GM12891 (cell line): ENCODE data around the gene MST1.

Experiments used
- DNase-seq: peaks from one replicate; pipeline ENCODE4 v3.0.0; 2011; ENCODE audit warnings: low spot score; ENCODE audit not compliant: insufficient read length
- FAIRE-seq: peaks from 2 replicates; lab custom pipeline; 2011; peaks lifted over from hg19 to GRCh38; lab: Jason Lieb, UNC
- PAX5 ChIP-seq: IDR thresholded peaks from 2 replicates; pipeline ENCODE4 v1.6.1; 2011; ENCODE audit warnings: low read length, moderate library complexity, mild to moderate bottlenecking; ENCODE audit not compliant: insufficient read depth, severe bottlenecking
- POLR2A ChIP-seq: IDR thresholded peaks from 2 replicates; pipeline ENCODE4 v1.6.1; 2011; ENCODE audit warnings: low read depth, low read length, control low read depth
- POLR2AphosphoS5 ChIP-seq: IDR thresholded peaks from 2 replicates; pipeline ENCODE4 v1.6.1; 2011; ENCODE audit warnings: low read depth, low read length, control low read depth
- POU2F2 ChIP-seq: IDR thresholded peaks from 2 replicates; pipeline ENCODE4 v1.6.1; 2011; ENCODE audit warnings: low read depth, mild to moderate bottlenecking, control low read depth, low read length, moderate library complexity
- SPI1 ChIP-seq: IDR thresholded peaks from 2 replicates; pipeline ENCODE4 v1.6.1; 2011; ENCODE audit warnings: low read depth, low read length, control low read depth
- TAF1 ChIP-seq: IDR thresholded peaks from 2 replicates; pipeline ENCODE4 v1.6.1; 2011; ENCODE audit warnings: low read depth, low read length, control low read depth

MST1 gene

DNA sequence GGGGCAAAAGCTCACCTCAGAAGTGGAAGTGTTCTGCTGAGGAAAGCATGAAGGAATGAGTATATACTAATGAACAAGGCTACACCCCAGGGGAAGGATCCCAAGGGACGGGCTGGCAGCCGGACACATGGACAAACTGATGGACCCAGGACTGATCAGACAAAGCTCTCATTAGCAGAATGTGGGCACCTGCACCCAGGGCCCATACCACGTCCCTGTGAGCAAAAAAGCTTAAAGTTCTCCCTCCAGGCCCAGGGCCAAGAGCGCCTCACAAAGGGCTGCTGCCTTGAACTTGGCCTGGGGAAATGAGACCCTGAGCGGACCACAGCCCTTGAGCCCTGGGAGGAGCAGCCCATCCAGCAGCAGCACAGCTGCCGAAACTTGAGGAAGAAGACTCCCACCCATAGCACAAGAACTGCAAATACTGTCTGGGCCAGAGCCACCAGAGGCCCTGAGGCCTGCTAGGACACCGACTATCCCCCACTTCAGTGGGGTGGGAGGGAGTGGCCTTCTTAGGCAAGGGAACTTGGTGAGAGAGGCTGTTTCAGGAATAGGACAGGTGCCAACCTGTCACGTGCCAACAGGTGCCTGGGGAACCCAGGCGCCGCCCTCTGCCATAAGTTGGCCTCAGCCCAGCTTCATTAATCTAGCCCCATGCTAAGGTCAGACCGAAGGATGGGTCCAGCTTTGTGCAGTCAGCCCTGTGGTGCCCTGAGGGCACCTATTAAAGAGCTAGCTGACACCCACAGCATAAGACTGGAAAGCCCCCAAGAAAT, 36.8 kb upstream of the MST1 start:
- DNase-seq = no peak
- no peak for FAIRE-seq
- TF ChIP-seq PAX5 = no peak
- no peak for TF ChIP-seq POLR2A
- TF ChIP-seq POLR2AphosphoS5 = no peak
- no peak for TF ChIP-seq SPI1
- no peak for TF ChIP-seq POU2F2
- no peak for TF ChIP-seq TAF1

DNA sequence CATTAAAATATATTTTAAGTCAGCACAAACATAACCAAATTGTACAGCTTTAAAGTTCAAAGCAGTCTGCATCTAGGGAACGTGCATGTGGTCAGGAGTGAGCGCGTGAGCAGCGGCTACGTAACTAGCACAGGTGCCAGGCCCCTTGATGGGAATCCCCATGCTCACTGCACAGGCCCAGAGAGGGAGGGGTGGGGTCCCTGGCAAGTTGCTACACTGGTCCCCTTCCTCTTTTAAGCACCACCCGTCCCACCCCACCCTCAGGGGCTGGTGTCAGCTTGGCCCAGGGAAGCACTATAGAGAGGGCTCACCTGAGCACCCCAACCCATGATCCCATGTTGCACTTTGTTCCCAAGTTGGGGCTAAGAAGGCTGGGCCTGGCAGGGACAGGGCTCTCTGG, 35.3 kb upstream of the MST1 start:
- FAIRE-seq = no peak
- DNase-seq = no peak
- TF ChIP-seq POLR2AphosphoS5 (0 out of 2 replicates have a peak, but pooled peaks have one; percentile 13), TAF1 (no peak), PAX5 (no peak), SPI1 (no peak), POLR2A (no peak; the same call in 1 of the 2 replicates), POU2F2 (no peak)

DNA sequence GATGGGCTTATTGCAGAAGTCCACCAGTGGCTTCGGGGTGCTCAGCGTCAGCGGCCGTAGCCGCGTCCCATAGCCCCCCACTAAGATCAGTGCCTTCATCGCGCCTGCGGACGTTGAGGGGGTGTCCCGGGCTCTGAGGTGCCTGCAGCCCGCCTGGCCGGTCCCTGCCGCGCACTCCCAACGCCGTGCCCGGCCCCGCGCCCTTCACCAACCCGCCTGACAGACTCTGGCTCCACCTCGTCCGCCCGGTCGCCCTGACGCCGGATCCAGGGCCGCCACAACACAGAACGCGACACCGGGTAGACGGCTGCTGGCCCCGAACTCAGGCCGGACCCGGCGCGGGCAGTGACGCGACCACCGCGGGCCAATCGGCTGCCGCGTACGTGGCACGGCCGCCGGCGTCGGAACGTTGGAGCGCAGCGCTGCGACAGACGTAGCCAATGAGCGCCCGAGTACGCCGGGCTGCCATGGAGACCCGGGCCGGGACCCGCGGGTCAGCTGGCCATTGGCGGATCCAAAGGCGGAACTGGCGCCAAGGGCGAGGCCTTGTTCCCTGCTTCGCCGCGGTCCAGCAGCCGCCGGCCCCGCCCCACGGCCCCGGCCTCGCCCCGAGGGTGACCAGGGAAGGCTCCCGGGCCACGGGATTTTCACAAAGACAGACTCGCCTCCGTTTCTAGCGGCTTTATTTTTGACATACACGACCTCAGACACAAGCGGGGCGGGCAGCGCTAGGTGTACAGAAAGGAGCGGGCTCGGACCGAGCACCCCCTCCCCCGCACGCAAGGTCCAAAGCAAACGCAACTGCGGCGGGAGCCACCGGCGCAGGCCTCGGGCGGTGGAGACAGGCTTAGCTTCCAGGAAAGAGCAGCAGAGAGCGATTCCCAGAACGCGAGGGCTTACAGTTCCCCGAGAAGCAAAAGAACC, 34.6 kb upstream of the MST1 start, which contains the start of gene GMPPB:
TSS of gene GMPPB (minus strand) at position 324 of the 924 bp plus-strand sequence. CDS start at position 99, 225 bp downstream.
- FAIRE-seq = peak; percentile 99
- TF ChIP-seq PAX5 (peak; percentile 47), SPI1 (peak; percentile 61), POLR2A (peak; percentile 61), POU2F2 (no peak), TAF1 (no peak; the same call in 1 of the 2 replicates), POLR2AphosphoS5 (peak; percentile 18; the same call in 1 of the 2 replicates)

DNA sequence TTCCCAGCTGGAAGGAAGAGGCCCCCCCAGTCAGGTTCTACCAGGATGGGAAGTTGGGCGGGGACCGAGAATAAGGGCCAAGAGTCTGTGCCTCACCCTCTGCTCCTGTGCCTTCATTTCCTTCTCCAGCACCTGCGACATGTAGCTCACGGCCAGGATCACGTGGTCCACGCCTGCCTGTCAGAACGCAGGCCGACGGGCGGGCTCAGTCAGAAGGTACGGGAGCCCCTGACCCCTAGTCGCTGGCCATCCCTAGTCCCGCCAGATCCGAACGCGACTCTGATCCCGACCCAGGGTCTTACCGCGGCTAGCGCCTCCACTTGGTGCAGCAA, 34.0 kb upstream of the MST1 start:
- TF ChIP-seq SPI1 = no peak
- TF ChIP-seq TAF1 = no peak; the same call in 1 of the 2 replicates
- no peak for TF ChIP-seq PAX5
- TF ChIP-seq POLR2A = peak; percentile 35; the same call in 1 of the 2 replicates
- TF ChIP-seq POLR2AphosphoS5 = peak; percentile 46
- no peak for TF ChIP-seq POU2F2
- no peak for DNase-seq
- no peak for FAIRE-seq

More for the DNA sequence above, 34.6 kb upstream of the MST1 start, which contains the start of gene GMPPB:
- peak; percentile 97 for DNase-seq

DNA sequence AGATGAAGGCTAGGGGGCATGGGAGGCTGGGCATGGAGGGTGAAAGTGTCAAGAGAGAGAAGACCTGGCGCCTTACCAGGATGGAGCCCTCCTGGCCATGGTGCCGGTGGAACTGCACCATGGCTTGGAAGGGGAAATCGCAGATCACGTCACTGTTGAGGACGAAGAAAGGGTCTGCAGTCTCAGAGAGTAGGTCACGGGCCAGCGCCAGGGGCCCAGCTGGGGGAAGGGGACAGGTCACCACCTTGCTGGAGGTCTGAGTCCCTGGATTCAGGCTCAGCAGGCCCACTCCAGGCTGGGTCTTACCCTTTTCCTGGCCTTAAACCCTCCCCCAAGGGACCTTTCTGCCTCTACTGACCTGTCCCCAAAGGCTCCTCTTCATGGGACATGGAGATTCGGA, 33.6 kb upstream of the MST1 start:
- FAIRE-seq = no peak
- no peak; the same call in 1 of the 2 replicates for TF ChIP-seq POLR2A
- 0 out of 2 replicates have a peak, but pooled peaks have one; percentile 12 for TF ChIP-seq POU2F2
- TF ChIP-seq POLR2AphosphoS5 = peak; percentile 4

DNA sequence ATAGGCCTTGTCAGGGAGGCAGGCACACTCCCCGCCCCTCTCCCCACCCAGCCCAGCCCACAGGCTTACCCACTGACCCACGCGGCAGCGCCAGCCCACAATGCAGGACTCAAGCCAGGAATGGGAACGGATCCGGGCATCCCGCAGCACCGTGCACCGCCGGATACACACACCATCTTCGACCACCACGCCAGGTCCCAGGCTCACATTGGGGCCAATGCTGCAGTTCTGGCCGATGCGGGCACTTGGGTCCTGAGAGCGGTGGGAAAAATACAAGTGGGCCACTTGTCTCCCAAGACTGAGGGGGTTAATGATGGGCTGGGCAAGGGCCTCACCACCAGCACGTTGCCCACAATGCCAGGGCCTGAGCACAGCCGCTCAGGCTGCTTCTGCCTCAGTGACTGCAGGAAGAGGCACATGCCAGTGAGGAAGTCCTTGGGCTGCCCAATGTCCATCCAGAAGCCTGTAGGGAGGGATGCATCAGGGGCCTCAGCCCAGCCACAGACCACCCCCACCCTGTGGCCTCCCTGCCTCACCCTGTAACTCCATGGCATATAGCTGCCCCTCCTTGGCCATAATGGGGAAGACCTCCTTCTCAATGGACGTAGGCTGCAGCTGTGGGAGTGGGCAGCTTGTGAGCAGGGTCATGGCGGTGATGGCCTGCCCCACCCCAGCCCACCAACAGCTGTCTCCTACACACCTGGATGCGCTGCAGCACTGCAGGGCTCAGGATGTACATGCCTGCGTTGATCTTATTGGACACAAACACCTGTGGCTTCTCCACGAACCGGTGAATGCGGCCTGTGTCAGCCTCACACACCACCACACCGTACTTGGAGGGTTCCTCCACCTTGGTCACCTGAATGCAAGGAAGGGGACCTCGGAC, 32.9 kb upstream of the MST1 start:
- TF ChIP-seq PAX5 (no peak), POLR2A (no peak), TAF1 (no peak), SPI1 (no peak), POU2F2 (no peak), POLR2AphosphoS5 (peak; percentile 56; the same call in 1 of the 2 replicates)
- FAIRE-seq = peak; percentile 78
- no peak for DNase-seq

More for the DNA sequence above, 33.6 kb upstream of the MST1 start:
- no peak for DNase-seq

DNA sequence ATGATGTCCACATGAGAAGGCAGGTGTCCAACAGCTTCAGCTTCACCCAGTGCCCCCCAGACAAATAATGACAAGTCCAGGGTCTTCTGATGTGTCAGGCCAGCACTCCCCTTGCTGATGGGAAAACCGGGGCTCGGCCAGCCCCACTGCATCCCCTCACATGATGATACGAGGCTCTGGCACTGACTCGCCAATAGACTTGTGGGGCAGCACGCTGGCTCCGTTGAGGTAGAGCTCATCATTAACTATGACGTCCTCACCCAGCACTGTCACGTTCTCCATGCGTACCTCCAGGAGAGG, 32.3 kb upstream of the MST1 start:
- DNase-seq (no peak), FAIRE-seq (no peak)
- TF ChIP-seq PAX5 (no peak), SPI1 (no peak), POLR2A (no peak), POU2F2 (no peak), POLR2AphosphoS5 (no peak), TAF1 (no peak)

- FAIRE-seq (no peak), DNase-seq (no peak)
- TF ChIP-seq POLR2A (no peak), POU2F2 (no peak), PAX5 (no peak), TAF1 (no peak), POLR2AphosphoS5 (peak; percentile 74)
Measured at GRCh38 chr3:49720855-49721595, 31.8 kb upstream of the MST1 start.
